SK-N-SH treated with all-trans-retinoic acid at 6 μM for 48 hours (cell line): ENCODE data around the gene ACTR8.

ENCODE experiments used
- CSDC2 ChIP-seq: fragments of 250-450 bp; sonication (Bioruptor Pico); IDR thresholded peaks from 2 replicates; pipeline ENCODE4 v1.5.0; 2020; ENCODE audit warnings: mild to moderate bottlenecking, moderate library complexity
- TF ChIP-seq, protein P1 (sequence below): fragments of 250-450 bp; sonication (Bioruptor Pico); IDR thresholded peaks from 2 replicates; pipeline ENCODE4 v1.8.0; 2020; ENCODE audit warnings: mild to moderate bottlenecking, moderate library complexity, borderline replicate concordance

DNA sequence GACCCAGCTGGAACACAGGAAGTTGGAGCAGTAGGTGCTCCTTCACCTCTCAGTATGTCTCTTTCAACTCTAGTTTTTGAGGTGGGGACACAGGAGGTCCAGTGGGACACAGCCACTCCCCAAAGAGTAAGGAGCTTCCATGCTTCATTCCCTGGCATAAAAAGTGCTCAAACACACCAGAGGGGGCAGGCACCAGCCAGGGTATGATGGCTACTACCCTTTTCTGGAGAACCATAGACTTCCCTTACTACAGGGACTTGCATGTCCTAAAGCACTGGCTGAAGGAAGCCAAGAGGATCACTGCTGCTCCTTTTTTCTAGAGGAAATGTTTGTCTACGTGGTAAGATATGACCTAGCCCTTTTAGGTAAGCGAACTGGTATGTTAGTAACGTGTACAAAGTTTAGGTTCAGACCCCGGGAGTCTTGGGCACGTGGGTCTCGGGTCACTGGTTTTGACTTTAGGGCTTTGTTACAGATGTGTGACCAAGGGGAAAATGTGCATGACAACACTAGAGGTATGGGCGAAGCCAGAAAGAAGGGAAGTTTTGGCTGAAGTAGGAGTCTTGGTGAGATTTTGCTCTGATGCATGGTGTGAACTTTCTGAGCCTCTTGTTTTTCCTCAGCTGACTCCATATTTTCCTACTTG, 23.7 kb downstream of the ACTR8 start:
- TF ChIP-seq, protein P1, sequence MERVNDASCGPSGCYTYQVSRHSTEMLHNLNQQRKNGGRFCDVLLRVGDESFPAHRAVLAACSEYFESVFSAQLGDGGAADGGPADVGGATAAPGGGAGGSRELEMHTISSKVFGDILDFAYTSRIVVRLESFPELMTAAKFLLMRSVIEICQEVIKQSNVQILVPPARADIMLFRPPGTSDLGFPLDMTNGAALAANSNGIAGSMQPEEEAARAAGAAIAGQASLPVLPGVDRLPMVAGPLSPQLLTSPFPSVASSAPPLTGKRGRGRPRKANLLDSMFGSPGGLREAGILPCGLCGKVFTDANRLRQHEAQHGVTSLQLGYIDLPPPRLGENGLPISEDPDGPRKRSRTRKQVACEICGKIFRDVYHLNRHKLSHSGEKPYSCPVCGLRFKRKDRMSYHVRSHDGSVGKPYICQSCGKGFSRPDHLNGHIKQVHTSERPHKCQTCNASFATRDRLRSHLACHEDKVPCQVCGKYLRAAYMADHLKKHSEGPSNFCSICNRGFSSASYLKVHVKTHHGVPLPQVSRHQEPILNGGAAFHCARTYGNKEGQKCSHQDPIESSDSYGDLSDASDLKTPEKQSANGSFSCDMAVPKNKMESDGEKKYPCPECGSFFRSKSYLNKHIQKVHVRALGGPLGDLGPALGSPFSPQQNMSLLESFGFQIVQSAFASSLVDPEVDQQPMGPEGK (CRISPR knock-in tag), result no peak
- no peak for TF ChIP-seq CSDC2
